H1 (cell line): ENCODE results near the gene SLC34A1. TPM values are rescaled to one million over a fixed set of nuclear protein-coding genes. Genes with fewer than 3 reads are reported as not detected.

Experiments
- CTBP2 ChIP-seq: IDR thresholded peaks from 2 replicates; pipeline ENCODE4 v1.7.0; 2011; ENCODE audit warnings: borderline replicate concordance, mild to moderate bottlenecking, moderate library complexity, mixed read lengths, low read length; ENCODE audit not compliant: insufficient read depth, insufficient read length
- EGR1 ChIP-seq: IDR thresholded peaks from 2 replicates; pipeline ENCODE4 v1.6.1; 2011; ENCODE audit warnings: low read depth, low read length, borderline replicate concordance
- KDM4A ChIP-seq: IDR thresholded peaks from one replicate; pipeline ENCODE4 v1.7.1; 2012; ENCODE audit warnings: low read depth, mild to moderate bottlenecking, moderate library complexity, low read length, inconsistent platforms; ENCODE audit not compliant: severe bottlenecking
- SIN3A ChIP-seq, 2 experiments: IDR thresholded peaks in 1 of 2; conservative IDR thresholded peaks in 1 of 2; 2 replicates each; pipeline ENCODE4 v1.6.1; 2011 to 2012; ENCODE audit warnings: low read length in 2 of 2, improper control_type of control experiment in 1 of 2, low read depth in 1 of 2, mild to moderate bottlenecking in 1 of 2
- ZNF274 ChIP-seq: IDR thresholded peaks from 2 replicates; pipeline ENCODE4 v1.7.0; 2012; ENCODE audit warnings: low read length, borderline replicate concordance; ENCODE audit errors: extremely low read depth
- polyA plus RNA-seq, 7 experiments: library from polyadenylated mRNA; depleted of rRNA in 3 of 7; stranded (reverse) in 5 of 7; unstranded in 2 of 7; fragments of >200 nt in 5 of 7; fragments of 200-250 nt in 2 of 7; gene quantifications; 1 replicate in 5 of 7; 2 replicates in 1 of 7; 4 replicates in 1 of 7; pipeline versions ENCODE4 v1.2.1 to v1.2.3, GENCODE V29; 2011 to 2013; ENCODE audit warnings: missing spikeins in 2 of 7, mixed read lengths in 2 of 7
- total RNA-seq: library from RNA; stranded (reverse); fragmentation: NEBNext Ultra II Directional; extraction: Animal tissue kit (Norgen Biotek cat#: 25700); gene quantifications from 2 replicates; pipeline ENCODE4 v1.2.1, GENCODE V29; 2021

The SLC34A1 gene
- total and polyA plus RNA-seq, 2 of the 8 experiments (the other 6 are each of a cell fraction or from before 2014, with no cell fraction given): not detected

DNA sequence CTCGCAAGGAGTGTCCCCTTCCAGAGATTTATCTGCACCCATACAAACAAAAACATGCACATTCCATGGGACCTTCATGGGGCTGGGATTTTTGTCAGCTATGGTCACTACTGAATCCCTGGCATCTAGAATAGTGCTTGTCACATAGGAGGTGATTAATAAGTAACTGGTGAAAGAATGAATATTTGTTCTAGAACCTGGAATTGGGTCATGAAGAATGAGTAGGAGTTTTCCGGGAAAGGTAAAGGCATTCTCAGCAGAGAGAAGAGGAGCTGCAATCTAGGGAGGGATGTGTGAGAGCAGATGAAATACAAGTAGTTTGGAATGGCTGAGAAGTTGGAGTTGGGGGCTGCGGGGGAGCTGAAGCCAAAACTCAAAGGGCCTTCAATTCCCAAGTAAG lies 30.0 kb upstream of the SLC34A1 start (continued):
- TF ChIP-seq SIN3A (conservative IDR thresholded peaks at IDR 0.05 in 1 of 2, IDR thresholded peaks at IDR 0.05 in 1 of 2; ENCODE audit: low read depth in 1 of 2, low read length in 2 of 2) (no peak), CTBP2 (no peak), EGR1 (no peak), KDM4A (no peak), ZNF274 (no peak)
